Skeletal muscle satellite cell (primary cell): ENCODE data around the gene CAPN5.

Experiments
- H3K27me3 ChIP-seq: 2 replicates; pipeline ENCODE4 v1.7.0; 2013; ENCODE audit warnings: low read length; ENCODE audit not compliant: control insufficient read depth, insufficient read depth
- H3K36me3 ChIP-seq: 2 replicates; pipeline ENCODE4 v1.7.0; 2013; ENCODE audit warnings: mild to moderate bottlenecking, control low read depth, low read length; ENCODE audit not compliant: insufficient read depth
- H3K4me1 ChIP-seq: 2 replicates; pipeline ENCODE4 v1.7.0; 2013; ENCODE audit warnings: low read length; ENCODE audit not compliant: control insufficient read depth, insufficient read depth
- H3K4me2 ChIP-seq: 2 replicates; pipeline ENCODE4 v1.7.0; 2013; ENCODE audit warnings: mild to moderate bottlenecking, low read length
- H3K4me3 ChIP-seq: 2 replicates; pipeline ENCODE4 v1.7.0; 2013; ENCODE audit warnings: low read length
- H3K9ac ChIP-seq: 2 replicates; pipeline ENCODE4 v1.7.0; 2013; ENCODE audit warnings: mild to moderate bottlenecking, low read depth, low read length, moderate library complexity
- H3K9me3 ChIP-seq: replicated peaks from 2 replicates; pipeline ENCODE4 v1.7.0; 2013; ENCODE audit warnings: mild to moderate bottlenecking, control low read depth, low read length

The CAPN5 gene

DNA sequence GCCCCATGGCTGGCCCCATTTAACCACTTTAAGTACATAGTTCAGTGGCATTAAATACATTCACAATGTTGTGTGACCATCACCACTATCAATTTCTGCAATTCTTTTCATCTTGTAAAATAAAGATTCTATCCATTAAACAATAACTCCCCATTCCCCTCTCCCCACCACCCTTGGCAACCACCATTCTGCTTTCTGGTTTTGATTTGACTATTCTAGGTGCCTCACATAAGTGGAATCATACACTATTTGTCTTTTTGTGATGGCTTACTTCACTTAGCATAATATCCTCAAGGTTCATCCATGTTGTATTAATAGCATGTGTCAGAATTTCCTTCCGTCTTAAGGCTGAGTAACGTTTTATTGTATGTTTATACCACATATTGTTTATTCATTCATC, 68.3 kb downstream of the CAPN5 start:
- H3K36me3 ChIP-seq: no peaks in the 10 kb centered on the region
- H3K27me3 ChIP-seq: peaks cover 27% of the 10 kb centered on the region
- H3K4me2 ChIP-seq: no peak overlapping the region
- H3K9ac ChIP-seq: no peak overlapping the region
- H3K4me1 ChIP-seq: peaks cover 2% of the 10 kb centered on the region
- no peaks in the 10 kb centered on the region for H3K9me3 ChIP-seq
- H3K4me3 ChIP-seq: no peak overlapping the region

DNA sequence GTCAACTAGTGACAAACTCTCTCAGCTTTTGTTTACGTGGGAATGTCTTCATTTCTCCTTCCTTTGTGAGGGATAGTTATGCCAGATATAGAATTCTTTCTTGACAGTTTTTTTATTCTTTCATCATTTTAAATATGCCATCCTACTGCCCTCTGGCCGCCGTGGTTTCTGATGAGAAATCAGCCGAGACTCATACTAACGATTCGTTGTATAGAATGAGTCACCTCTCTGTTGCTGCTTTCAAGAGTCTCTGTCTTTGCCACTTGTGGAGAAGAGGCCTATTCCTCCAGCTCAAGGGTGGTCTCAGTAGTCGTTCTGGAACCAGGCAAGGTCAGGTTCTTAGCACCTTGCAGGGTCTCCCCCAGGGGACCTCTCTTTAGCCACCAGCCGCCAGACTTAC, 69.3 kb downstream of the CAPN5 start:
- no peaks in the 10 kb centered on the region for H3K9me3 ChIP-seq
- H3K36me3 ChIP-seq: no peaks in the 10 kb centered on the region
- H3K4me2 ChIP-seq: no peak overlapping the region
- H3K4me1 ChIP-seq: peaks cover 6% of the 10 kb centered on the region
- H3K9ac ChIP-seq: no peak overlapping the region
- H3K4me3 ChIP-seq: no peak overlapping the region
- peaks cover 27% of the 10 kb centered on the region for H3K27me3 ChIP-seq

DNA sequence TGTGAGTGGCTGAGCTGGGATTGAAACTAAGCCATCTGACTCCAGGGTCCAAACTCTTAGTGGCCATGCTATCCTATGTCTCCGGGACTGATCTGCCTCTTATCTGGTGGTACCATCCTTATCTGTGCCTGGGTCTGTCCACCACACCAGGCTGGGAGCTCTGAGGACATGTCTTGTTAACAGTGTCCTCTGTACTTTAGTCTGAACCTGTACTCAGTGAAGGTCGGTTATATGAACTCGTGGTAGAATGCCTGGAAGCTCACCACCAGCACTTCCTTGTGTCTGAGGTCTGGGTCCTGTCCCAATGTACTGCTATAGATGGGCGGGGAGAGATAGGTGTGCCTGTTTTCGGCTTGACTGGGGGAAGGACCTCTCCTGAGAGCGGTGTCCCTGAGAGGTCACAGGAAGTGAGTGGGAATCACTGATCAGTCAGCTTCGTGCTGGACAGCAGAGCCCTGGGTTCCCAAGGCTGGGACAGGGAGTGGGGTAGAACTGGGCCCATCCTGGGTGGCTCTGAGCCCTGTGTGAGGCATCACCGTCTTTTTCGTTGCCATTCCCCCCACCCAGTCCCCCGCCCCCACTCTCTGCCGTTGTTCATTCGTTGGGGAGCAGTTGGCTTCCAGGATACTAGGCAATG, 70.1 kb downstream of the CAPN5 start:
- peaks cover 6% of the 10 kb centered on the region for H3K4me1 ChIP-seq
- H3K27me3 ChIP-seq: peaks cover 27% of the 10 kb centered on the region
- no peaks in the 10 kb centered on the region for H3K9me3 ChIP-seq
- H3K36me3 ChIP-seq: no peaks in the 10 kb centered on the region
- H3K4me2 ChIP-seq: no peak overlapping the region
- no peak overlapping the region for H3K9ac ChIP-seq
- no peak overlapping the region for H3K4me3 ChIP-seq

DNA sequence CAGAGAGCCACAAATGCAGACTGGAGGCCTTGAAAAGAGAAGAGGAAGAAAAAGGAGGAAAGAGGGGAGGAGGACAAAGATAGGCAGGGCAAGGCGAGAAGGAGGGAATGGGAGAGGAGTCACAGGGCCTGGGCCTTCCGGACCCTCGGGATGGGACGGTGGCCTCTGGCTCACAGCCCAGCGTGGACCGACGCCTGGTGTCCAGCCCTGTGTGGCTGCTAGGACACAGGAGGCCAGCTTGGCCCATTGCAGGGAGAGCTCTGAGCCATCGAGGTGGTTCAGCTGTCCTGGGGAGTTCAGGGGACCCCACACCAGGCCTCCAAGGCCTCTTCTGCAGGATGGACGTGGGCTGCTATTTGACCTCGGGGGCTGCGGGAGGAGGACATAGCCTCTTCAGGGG, 70.7 kb downstream of the CAPN5 start:
- Histone ChIP-seq H3K9me3 (no peaks in the 10 kb centered on the region), H3K9ac (no peak overlapping the region), H3K27me3 (peaks cover 27% of the 10 kb centered on the region), H3K36me3 (no peaks in the 10 kb centered on the region), H3K4me1 (peaks cover 6% of the 10 kb centered on the region), H3K4me3 (no peak overlapping the region), H3K4me2 (no peak overlapping the region)

DNA sequence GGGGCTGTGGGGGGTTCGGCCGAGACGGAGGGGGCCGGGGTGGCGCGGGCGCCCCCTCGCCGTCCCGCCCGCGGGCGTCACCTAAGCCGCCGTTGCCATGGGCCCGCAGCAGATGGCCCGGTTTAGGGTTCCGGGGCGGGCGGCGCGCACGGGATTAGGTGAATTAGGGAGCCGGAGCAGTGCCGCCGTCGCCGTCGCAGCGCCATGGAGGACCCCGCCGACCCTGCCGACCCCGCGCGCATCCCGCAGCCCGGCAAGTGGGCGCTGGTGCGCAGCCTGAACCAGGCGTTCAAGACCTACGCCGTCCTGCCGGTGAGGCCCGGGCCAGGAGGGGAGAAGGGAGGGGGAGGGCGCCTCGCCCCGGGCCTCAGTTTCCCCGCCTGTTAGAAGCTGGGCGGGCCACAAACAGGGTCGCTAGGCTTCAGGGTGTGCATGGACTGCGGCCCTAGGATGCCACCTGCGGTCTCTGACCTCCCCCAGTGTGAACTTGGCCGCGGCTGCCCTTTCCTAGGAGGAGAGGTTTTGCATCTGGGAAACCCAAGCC, 71.4 kb downstream of the CAPN5 start:
- Histone ChIP-seq H3K9me3 (no peaks in the 10 kb centered on the region), H3K36me3 (no peaks in the 10 kb centered on the region), H3K9ac (no peak overlapping the region), H3K4me1 (peaks cover 6% of the 10 kb centered on the region), H3K4me2 (no peak overlapping the region), H3K4me3 (no peak overlapping the region), H3K27me3 (peaks cover 27% of the 10 kb centered on the region)

DNA sequence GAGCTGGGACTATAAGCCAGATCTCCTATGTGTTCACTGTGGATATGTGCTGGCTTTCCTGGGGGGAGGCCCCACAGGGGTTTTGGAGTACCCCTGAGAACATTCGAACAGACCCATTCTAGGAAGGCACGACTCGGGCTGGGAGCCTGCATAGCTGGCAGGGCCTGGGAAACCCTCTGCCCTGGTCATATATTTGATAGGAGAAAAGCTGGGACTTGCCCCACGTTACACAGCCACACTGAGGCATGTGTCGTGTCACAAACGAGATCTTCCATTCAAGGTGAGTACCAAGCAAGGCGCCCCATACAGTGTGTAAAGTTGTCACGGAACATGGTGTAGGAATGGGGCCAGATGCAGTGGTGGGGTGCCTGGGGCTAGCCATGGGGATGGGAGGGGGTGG, 72.4 kb downstream of the CAPN5 start:
- Histone ChIP-seq H3K36me3 (no peaks in the 10 kb centered on the region), H3K9ac (no peak overlapping the region), H3K4me1 (peaks cover 6% of the 10 kb centered on the region), H3K4me2 (no peak overlapping the region), H3K4me3 (no peak overlapping the region), H3K9me3 (no peaks in the 10 kb centered on the region), H3K27me3 (peaks cover 27% of the 10 kb centered on the region)

DNA sequence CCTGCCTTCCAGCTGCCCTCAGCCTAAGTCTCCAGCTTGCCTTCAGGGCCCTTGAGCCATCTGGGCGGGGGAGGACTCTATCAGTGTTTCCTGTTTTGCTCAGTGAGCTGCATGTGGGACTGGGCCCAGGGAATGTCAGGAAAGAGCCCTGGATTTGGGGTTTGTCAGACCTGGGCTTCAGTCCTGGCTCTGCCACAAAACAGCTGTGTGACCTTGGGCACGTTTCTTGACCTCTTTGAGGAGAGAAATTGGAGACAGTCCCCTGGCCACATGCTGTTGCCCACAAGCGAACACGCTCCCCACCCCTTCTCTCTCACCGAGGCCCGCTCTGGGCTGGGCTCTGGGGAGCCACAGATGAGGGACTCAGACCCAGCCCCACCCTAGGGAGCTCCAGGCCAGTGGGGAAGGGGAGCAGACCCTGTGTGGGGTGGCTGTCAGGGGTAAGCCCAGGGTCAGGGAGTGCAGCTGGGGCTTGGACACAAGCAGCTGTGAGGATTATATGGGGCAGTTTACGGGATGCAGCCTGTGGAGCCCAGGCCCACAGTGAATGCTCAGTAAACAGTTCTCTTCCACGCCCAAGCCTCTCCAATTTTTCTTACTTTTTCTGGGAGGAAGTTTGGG, 73.6 kb downstream of the CAPN5 start:
- Histone ChIP-seq H3K9ac (peak overlapping the region; percentile 31), H3K36me3 (no peaks in the 10 kb centered on the region), H3K4me2 (no peak overlapping the region), H3K9me3 (no peaks in the 10 kb centered on the region), H3K4me3 (no peak overlapping the region), H3K27me3 (peaks cover 31% of the 10 kb centered on the region), H3K4me1 (peaks cover 6% of the 10 kb centered on the region)

DNA sequence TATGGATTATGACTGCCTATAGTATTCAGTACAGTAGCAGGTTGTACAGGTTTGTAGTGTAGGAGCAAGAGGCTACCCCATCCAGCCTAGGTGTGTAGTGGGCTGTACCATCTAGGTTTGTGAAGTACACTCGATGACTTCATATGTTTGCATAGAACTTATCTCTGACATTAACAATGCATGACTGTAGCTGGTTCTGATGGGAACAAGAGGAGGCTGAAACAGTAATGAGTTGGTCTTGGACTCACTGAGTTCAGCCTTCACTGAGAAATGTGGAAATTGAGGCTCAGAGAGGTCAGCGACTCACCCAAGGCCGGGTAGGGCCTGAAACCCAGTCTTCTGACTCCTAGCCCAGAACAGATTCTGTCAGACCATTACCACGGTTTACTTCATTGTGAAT, 74.3 kb downstream of the CAPN5 start:
- Histone ChIP-seq H3K9me3 (no peaks in the 10 kb centered on the region), H3K27me3 (peaks cover 34% of the 10 kb centered on the region), H3K4me2 (no peak overlapping the region), H3K36me3 (no peaks in the 10 kb centered on the region), H3K4me3 (no peak overlapping the region), H3K9ac (no peak overlapping the region), H3K4me1 (peaks cover 6% of the 10 kb centered on the region)

DNA sequence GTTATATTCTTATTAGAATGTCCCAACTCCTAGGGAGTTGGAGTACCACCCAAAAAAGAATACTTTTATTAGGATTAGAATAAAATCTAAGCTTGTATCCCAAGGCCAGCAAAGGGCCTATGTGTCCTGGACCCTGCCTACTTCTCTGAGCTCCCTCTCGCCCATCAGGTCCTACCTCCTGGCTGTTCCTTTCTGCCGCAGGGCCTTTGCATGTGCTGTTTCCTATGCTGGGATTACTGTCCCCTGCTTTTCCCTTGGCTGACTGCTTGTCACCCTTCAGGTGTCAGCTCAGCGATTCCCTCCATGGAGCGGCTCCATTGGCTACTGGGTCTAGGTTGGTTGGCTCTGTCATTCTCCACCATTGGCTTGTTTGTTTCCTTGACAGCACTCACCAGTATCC, 74.7 kb downstream of the CAPN5 start:
- Histone ChIP-seq H3K4me2 (no peak overlapping the region), H3K4me3 (no peak overlapping the region), H3K4me1 (peaks cover 6% of the 10 kb centered on the region), H3K9me3 (no peaks in the 10 kb centered on the region), H3K27me3 (peaks cover 36% of the 10 kb centered on the region), H3K9ac (no peak overlapping the region), H3K36me3 (no peaks in the 10 kb centered on the region)

DNA sequence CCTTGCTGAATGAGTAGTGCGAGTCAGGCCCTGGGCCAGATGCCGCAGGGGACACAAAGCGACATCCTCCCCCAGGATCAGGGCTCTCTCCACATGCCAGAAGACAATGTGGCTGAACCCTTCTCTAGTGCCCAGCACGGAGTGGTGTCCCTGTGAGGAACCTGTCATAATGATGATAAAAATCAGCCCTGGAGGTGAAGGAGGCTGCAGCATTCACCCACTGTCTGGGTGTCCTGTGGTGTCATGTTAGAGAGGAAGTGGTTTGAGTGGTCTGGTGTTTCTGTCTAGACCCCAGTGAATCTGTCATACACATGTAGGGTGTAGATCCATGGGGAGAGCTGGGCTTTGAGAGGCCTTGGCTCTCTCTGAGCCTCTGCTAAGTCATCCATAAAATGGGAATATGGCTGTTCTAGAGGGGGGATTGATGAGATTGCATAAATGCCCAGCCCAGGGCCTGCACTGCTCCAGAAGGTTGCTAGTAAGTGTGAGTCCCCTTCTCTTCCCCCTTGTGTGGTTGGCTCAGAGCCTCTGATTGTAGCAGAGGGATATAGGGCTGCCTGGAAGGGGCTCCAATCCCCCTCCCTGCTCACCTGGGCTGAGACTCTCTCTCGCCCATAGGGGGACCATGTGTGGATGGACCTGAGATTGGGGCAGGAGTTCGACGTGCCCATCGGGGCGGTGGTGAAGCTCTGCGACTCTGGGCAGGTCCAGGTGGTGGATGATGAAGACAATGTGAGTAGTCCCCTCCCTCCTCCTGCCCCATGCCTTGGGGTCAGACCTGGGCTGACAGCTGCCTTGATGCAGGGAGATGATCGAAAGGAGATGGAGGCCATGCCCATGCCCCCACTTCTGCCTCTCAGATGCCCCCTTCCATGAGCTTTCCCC, 75.6 kb downstream of the CAPN5 start:
- Histone ChIP-seq H3K9me3 (no peaks in the 10 kb centered on the region), H3K4me3 (no peak overlapping the region), H3K9ac (no peak overlapping the region), H3K4me2 (no peak overlapping the region), H3K27me3 (peaks cover 36% of the 10 kb centered on the region), H3K36me3 (no peaks in the 10 kb centered on the region), H3K4me1 (peaks cover 6% of the 10 kb centered on the region)

DNA sequence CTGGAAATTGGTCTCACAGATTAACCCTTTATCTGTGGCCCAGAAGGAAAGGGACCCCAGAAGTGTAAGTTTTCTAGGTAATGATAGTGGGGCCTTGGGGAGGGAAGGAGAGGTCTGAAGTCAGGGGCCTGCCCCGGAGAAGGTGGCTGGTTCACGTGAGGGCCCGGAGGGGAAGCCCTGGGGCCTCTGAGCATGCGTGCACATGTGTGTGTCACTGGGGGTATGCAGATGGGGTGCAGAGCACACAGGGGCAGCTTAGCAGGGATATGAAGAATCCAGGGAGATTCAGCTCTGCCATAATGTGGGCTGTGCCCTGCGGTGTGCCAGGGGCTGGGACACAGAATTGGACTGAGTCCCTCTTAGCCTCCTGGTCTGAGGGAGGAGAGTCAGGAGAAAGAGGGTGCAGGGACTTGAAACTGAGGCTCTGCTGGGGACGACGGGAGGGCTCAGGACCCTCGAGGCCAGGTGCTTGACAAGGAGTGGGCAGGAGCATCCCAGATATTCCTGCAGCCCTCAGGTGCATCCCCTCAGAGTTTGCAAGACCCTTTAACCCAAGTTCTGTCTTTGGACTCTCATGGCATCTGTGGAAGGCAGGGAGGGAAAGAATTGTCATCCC, 76.7 kb downstream of the CAPN5 start:
- Histone ChIP-seq H3K9ac (no peak overlapping the region), H3K27me3 (peaks cover 24% of the 10 kb centered on the region), H3K4me3 (no peak overlapping the region), H3K4me2 (no peak overlapping the region), H3K36me3 (no peaks in the 10 kb centered on the region), H3K4me1 (peaks cover 6% of the 10 kb centered on the region), H3K9me3 (no peaks in the 10 kb centered on the region)
